Keratinocyte (primary cell): ENCODE measurements around the gene ANKRD33. TPM values are rescaled to one million over a fixed set of nuclear protein-coding genes. Genes with fewer than 3 reads are reported as not detected.

Source experiments
- DNase-seq: peaks from one replicate; pipeline ENCODE4 v3.0.0-alpha.2; 2011; ENCODE audit warnings: low read depth, missing footprints, low spot score
- FAIRE-seq: peaks from 2 replicates; lab custom pipeline; 2011; peaks lifted over from hg19 to GRCh38; lab: Jason Lieb, UNC
- H2AFZ ChIP-seq: 2 replicates; pipeline ENCODE4 v1.6.0; 2012; ENCODE audit warnings: low read length, control low read depth, inconsistent platforms; ENCODE audit not compliant: control insufficient read depth
- H3K27ac ChIP-seq: 2 replicates; pipeline ENCODE4 v1.5.1; 2011; ENCODE audit warnings: low read length; ENCODE audit not compliant: control insufficient read depth, insufficient read depth
- H3K27me3 ChIP-seq: 3 replicates; pipeline ENCODE4 v1.6.0; 2011; ENCODE audit warnings: low read length; ENCODE audit not compliant: control insufficient read depth, insufficient read depth; ENCODE audit errors: extremely low read depth
- H3K36me3 ChIP-seq, 2 experiments: 2 replicates in 1 of 2; 3 replicates in 1 of 2; pipeline ENCODE4 v1.5.1; 2011; ENCODE audit warnings: low read length in 2 of 2, mild to moderate bottlenecking in 1 of 2; ENCODE audit not compliant: control insufficient read depth in 2 of 2, insufficient read depth in 2 of 2; ENCODE audit errors: extremely low read depth in 1 of 2
- H3K4me1 ChIP-seq: 3 replicates; pipeline ENCODE4 v1.5.1; 2011; ENCODE audit warnings: low read length; ENCODE audit not compliant: control insufficient read depth, insufficient read depth; ENCODE audit errors: extremely low read depth
- H3K4me2 ChIP-seq: 3 replicates; pipeline ENCODE4 v1.6.0; 2011; ENCODE audit warnings: low read depth, low read length; ENCODE audit not compliant: control insufficient read depth, insufficient read depth; ENCODE audit errors: extremely low read depth
- H3K4me3 ChIP-seq, 3 experiments: fragments of 200-600 bp in 1 of 3; sonication (generic) in 1 of 3; 2 replicates in 2 of 3; 3 replicates in 1 of 3; pipeline ENCODE4 v1.5.1; 2011 to 2016; ENCODE audit warnings: low read length in 3 of 3, mild to moderate bottlenecking in 3 of 3, control low read depth in 2 of 3, inconsistent platforms in 1 of 3, low read depth in 1 of 3, mixed read lengths in 1 of 3, mixed run types in 1 of 3, moderate library complexity in 1 of 3; ENCODE audit not compliant: control insufficient read depth in 2 of 3, insufficient read depth in 2 of 3; ENCODE audit errors: extremely low read depth in 1 of 3
- H3K79me2 ChIP-seq: 2 replicates; pipeline ENCODE4 v1.6.0; 2012; ENCODE audit warnings: low read length; ENCODE audit not compliant: control insufficient read depth, insufficient read depth
- H3K9ac ChIP-seq: 3 replicates; pipeline ENCODE4 v1.6.0; 2011; ENCODE audit warnings: low read length; ENCODE audit not compliant: control insufficient read depth, insufficient read depth; ENCODE audit errors: extremely low read depth
- H3K9me1 ChIP-seq: 3 replicates; pipeline ENCODE4 v1.6.0; 2011; ENCODE audit warnings: low read length; ENCODE audit not compliant: control insufficient read depth, insufficient read depth; ENCODE audit errors: extremely low read depth
- H3K9me3 ChIP-seq: 2 replicates; pipeline ENCODE4 v1.5.1; 2012; ENCODE audit warnings: low read depth, low read length; ENCODE audit not compliant: control insufficient read depth
- H4K20me1 ChIP-seq: 3 replicates; pipeline ENCODE4 v1.6.0; 2011; ENCODE audit warnings: low read length; ENCODE audit not compliant: control insufficient read depth, insufficient read depth; ENCODE audit errors: extremely low read depth
- CTCF ChIP-seq, 3 experiments: IDR thresholded peaks in 1 of 3; conservative IDR thresholded peaks in 1 of 3; optimal IDR thresholded peaks in 1 of 3; 2 replicates in 2 of 3; 3 replicates in 1 of 3; pipeline versions ENCODE3 to v1.5.1; 2011; ENCODE audit warnings: low read length in 3 of 3, mild to moderate bottlenecking in 3 of 3, moderate library complexity in 2 of 3, control low read depth in 1 of 3, inconsistent platforms in 1 of 3; ENCODE audit not compliant: insufficient read depth in 2 of 3; ENCODE audit errors: extremely low read depth in 1 of 3
- EZH2 ChIP-seq: IDR thresholded peaks from one replicate; pipeline ENCODE4 v1.6.1; 2012; ENCODE audit warnings: inconsistent platforms, mild to moderate bottlenecking, low read length, moderate library complexity
- dilution Hi-C: fragments of 300-500 bp; cut with MboI; formaldehyde crosslinking; loops from one replicate; pipeline ENCODE4 v1.7.0; 2020; ENCODE audit warnings: low sequenced_read_pairs; ENCODE audit not compliant: extremely low pct_ligation_motif_present
- polyA plus RNA-seq, 5 experiments: library from polyadenylated mRNA; depleted of rRNA in 3 of 5; stranded (reverse) in 3 of 5; stranded (forward) in 1 of 5; unstranded in 1 of 5; fragments of >200 nt; gene quantifications; 1 replicate in 1 of 5; 2 replicates in 3 of 5; 3 replicates in 1 of 5; pipeline versions ENCODE4 v1.2.1 to v1.2.3, GENCODE V29; 2011 to 2012; ENCODE audit warnings: missing spikeins in 2 of 5, low read depth in 1 of 5, low replicate concordance in 1 of 5

Gene ANKRD33
- polyA plus RNA-seq, 1 donor (not counting 4 experiments of a cell fraction or from before 2014, with no cell fraction given) = not detected

- H3K79me2 ChIP-seq = no peaks in the 10 kb centered on the region
- H4K20me1 ChIP-seq = no peaks in the 10 kb centered on the region
- no peaks in the 10 kb centered on the region for H3K36me3 ChIP-seq
- FAIRE-seq (no peak), DNase-seq (no peak)
- peaks cover 74% of the 10 kb centered on the region for H3K27me3 ChIP-seq
- no peak within 1 kb of the TSS for H3K27ac ChIP-seq
- no peak for TF ChIP-seq CTCF (optimal IDR thresholded peaks at IDR 0.05 in 1 of 3, IDR thresholded peaks at IDR 0.05 in 1 of 3, conservative IDR thresholded peaks at IDR 0.05 in 1 of 3; ENCODE audit: extremely low read depth in 1 of 3, insufficient read depth in 2 of 3, low read length in 3 of 3)
- dilution Hi-C loops = no loop called here
- no peak within 1 kb of the TSS for H3K9ac ChIP-seq
- H3K9me1 ChIP-seq = no peaks in the 10 kb centered on the region
- H3K4me3 ChIP-seq = no peak within 1 kb of the TSS
- H2AFZ ChIP-seq = no peak within 1 kb of the TSS
- H3K4me2 ChIP-seq = no peak within 1 kb of the TSS
- H3K9me3 ChIP-seq = no peaks in the 10 kb centered on the region
- no peaks in the 10 kb centered on the region for H3K4me1 ChIP-seq
These were observed 39.6 kb upstream of the ANKRD33 start, which contains the start of gene FIGNL2 for GRCh38 chr12:51848326-51848727. FIGNL2 (minus strand) TSS chr12:51848718; CDS start chr12:51822413, 26,305 bp downstream.

- no peaks in the 10 kb centered on the region for H3K9me1 ChIP-seq
- no peak for DNase-seq
- dilution Hi-C loops = no loop called here
- H3K4me1 ChIP-seq = no peaks in the 10 kb centered on the region
- no peak for FAIRE-seq
- no peak overlapping the region for H3K27ac ChIP-seq
- no peak overlapping the region for H2AFZ ChIP-seq
- no peaks in the 10 kb centered on the region for H4K20me1 ChIP-seq
- no peak overlapping the region for H3K4me2 ChIP-seq
- no peaks in the 10 kb centered on the region for H3K36me3 ChIP-seq
- H3K79me2 ChIP-seq = no peaks in the 10 kb centered on the region
- no peak overlapping the region for H3K9ac ChIP-seq
- TF ChIP-seq EZH2 = no peak
- no peak for TF ChIP-seq CTCF (optimal IDR thresholded peaks at IDR 0.05 in 1 of 3, IDR thresholded peaks at IDR 0.05 in 1 of 3, conservative IDR thresholded peaks at IDR 0.05 in 1 of 3; ENCODE audit: extremely low read depth in 1 of 3, insufficient read depth in 2 of 3, low read length in 3 of 3)
- H3K4me3 ChIP-seq = no peak overlapping the region
- H3K27me3 ChIP-seq = peaks cover 67% of the 10 kb centered on the region
- H3K9me3 ChIP-seq = no peaks in the 10 kb centered on the region
These were observed 38.8 kb upstream of the ANKRD33 start for GRCh38 chr12:51848841-51849735.
